Calu3 (cell line): ENCODE measurements around the gene IVNS1ABP. TPM values are rescaled to one million over a fixed set of nuclear protein-coding genes. Genes with fewer than 3 reads are reported as not detected.
"Not testable (repeated sequence)": the region's sequence is repeated elsewhere in the genome, so short reads cannot be mapped to it uniquely, and the experiment has no call there.

Source experiments
- BruUV-seq: library from RNA; stranded (reverse); fragments of 400-500 nt; replicated peaks from 2 replicates; lab custom pipeline; 2021; lab: Mats Ljungman, UMichigan
- CTCF ChIA-PET: fragments of 300-600 bp; sonication (Branson Sonifier 250); formaldehyde crosslinking; loops from one replicate; lab custom pipeline; 2022; ENCODE audit warnings: antibody characterized with exemption; lab: Charles Lee
- DNase-seq: peaks from one replicate; pipeline ENCODE4 v3.0.0; 2022
- H3K27ac Mint-ChIP-seq: one replicate; pipeline ENCODE4 v1.8.0; 2022; ENCODE audit warnings: mixed read lengths; ENCODE audit not compliant: unreplicated experiment
- H3K27me3 Mint-ChIP-seq: one replicate; pipeline ENCODE4 v1.8.0; 2022; ENCODE audit warnings: mixed read lengths; ENCODE audit not compliant: unreplicated experiment
- H3K36me3 Mint-ChIP-seq: one replicate; pipeline ENCODE4 v1.8.0; 2022; ENCODE audit warnings: mild to moderate bottlenecking, moderate library complexity, mixed read lengths; ENCODE audit not compliant: insufficient read depth, unreplicated experiment
- H3K4me1 Mint-ChIP-seq: one replicate; pipeline ENCODE4 v1.8.0; 2022; ENCODE audit warnings: mild to moderate bottlenecking, low read depth, mixed read lengths; ENCODE audit not compliant: unreplicated experiment
- H3K4me3 Mint-ChIP-seq: one replicate; pipeline ENCODE4 v1.8.0; 2022; ENCODE audit warnings: mild to moderate bottlenecking, low read depth, moderate library complexity, mixed read lengths; ENCODE audit not compliant: unreplicated experiment
- H3K9me3 Mint-ChIP-seq: one replicate; pipeline ENCODE4 v1.8.0; 2022; ENCODE audit warnings: low read depth, mixed read lengths; ENCODE audit not compliant: unreplicated experiment
- CTCF ChIP-seq: fragments of 200-600 bp; IDR thresholded peaks from one replicate; pipeline ENCODE4 v1.8.0; 2022; ENCODE audit warnings: antibody characterized with exemption; ENCODE audit not compliant: unreplicated experiment
- intact Hi-C: fragments of 100-400 bp; cut with micrococcal nuclease; formaldehyde crosslinking; loops from one replicate; pipeline ENCODE4 v1.10.0; 2022; ENCODE audit not compliant: unreplicated experiment
- total RNA-seq: library from RNA; stranded (reverse); gene quantifications from 2 replicates; pipeline ENCODE4 v1.2.3, GENCODE V29; 2022

IVNS1ABP gene
- total RNA-seq, 1 experiment from 2014 or later, result 135 TPM

DNA sequence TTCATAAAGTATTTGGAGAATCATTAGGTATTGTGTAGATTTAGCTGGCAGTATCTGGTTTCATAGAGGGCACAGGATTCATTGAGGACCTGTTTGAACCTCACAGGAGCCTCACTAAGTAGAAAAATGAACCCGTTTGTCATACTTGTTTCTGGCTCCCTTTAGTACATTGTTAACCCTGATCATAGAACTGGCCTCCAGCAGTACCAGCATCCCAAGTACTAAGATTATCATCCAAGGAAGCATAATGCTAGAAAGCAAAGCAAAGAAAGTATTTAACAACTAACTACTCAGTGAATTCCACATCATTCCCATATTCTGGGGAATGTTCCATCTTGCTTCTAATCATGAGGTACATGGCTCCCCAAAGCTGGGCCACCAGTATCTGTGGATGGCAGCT, 54.9 kb downstream of the IVNS1ABP start:
- Mint-ChIP-seq H3K27me3 (no peaks in the 10 kb centered on the region), H3K36me3 (no peaks in the 10 kb centered on the region), H3K27ac (no peak overlapping the region), H3K9me3 (no peaks in the 10 kb centered on the region), H3K4me3 (no peak overlapping the region), H3K4me1 (peaks cover 32% of the 10 kb centered on the region)
- DNase-seq, result no peak
- intact Hi-C loops, result no loop called here
- no peak for TF ChIP-seq CTCF
- CTCF ChIA-PET, result interaction anchor here (0.7 kb wide), 1 partner anchor 836 kb away, joined by 4 read pairs; no protein-coding TSS in a partner anchor
- no TSS peak for BruUV-seq

GRCh38 chr1:185260611-185261010, 56.4 kb downstream of the IVNS1ABP start:
- Mint-ChIP-seq H3K27ac (peak overlapping the region; percentile 1), H3K27me3 (no peaks in the 10 kb centered on the region), H3K4me1 (peaks cover 32% of the 10 kb centered on the region), H3K9me3 (no peaks in the 10 kb centered on the region), H3K36me3 (no peaks in the 10 kb centered on the region), H3K4me3 (no peak overlapping the region)
- no peak for TF ChIP-seq CTCF
- no peak for DNase-seq
- no TSS peak for BruUV-seq
- CTCF ChIA-PET, result no interaction called here
- intact Hi-C loops, result no loop called here

DNA sequence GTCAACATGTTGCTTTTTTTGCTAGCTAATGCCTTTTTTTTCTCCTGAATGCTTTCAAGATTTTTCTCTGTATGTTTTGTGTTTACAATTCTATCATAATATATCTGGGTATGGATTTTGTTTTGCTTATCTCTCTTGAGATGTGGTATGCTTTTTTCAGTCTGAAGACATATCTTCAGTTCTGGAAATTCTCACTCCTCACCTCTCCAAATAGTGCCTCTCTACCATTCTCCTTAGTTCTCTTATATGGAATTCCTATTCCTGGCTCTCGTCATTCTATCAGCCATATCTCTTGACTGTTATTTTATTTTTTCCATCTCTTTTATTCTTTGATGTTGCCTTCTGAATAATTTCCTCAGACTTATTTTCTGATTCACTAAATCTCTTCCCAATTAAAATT, 58.4 kb downstream of the IVNS1ABP start:
- no peak overlapping the region for H3K27ac Mint-ChIP-seq
- BruUV-seq, result no TSS peak
- no peaks in the 10 kb centered on the region for H3K27me3 Mint-ChIP-seq
- CTCF ChIA-PET, result no interaction called here
- intact Hi-C loops, result no loop called here
- peaks cover 32% of the 10 kb centered on the region for H3K4me1 Mint-ChIP-seq
- H3K9me3 Mint-ChIP-seq, result peaks cover 3% of the 10 kb centered on the region
- H3K4me3 Mint-ChIP-seq, result no peak overlapping the region
- DNase-seq, result no peak
- no peaks in the 10 kb centered on the region for H3K36me3 Mint-ChIP-seq
- TF ChIP-seq CTCF, result no peak

DNA sequence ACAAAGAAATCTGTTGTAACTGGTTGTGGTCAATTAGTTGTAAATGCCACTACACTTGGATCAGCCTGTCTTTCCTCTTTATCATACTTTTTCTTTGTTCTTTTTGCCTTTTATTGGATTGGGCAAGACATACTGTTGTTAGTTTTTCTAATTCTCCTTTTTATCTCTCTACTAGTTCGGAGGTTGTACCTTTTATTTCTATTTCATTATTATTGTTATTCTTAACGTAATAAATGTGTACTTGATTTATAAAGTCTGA, 59.2 kb downstream of the IVNS1ABP start:
- BruUV-seq, result no TSS peak
- Mint-ChIP-seq H3K36me3 (no peaks in the 10 kb centered on the region), H3K4me1 (peaks cover 32% of the 10 kb centered on the region), H3K4me3 (no peak overlapping the region), H3K27ac (no peak overlapping the region), H3K27me3 (no peaks in the 10 kb centered on the region), H3K9me3 (peaks cover 3% of the 10 kb centered on the region)
- TF ChIP-seq CTCF, result no peak
- CTCF ChIA-PET, result no interaction called here
- intact Hi-C loops, result no loop called here
- no peak for DNase-seq

GRCh38 chr1:185257116-185257949, 59.7 kb downstream of the IVNS1ABP start:
- peaks cover 32% of the 10 kb centered on the region for H3K4me1 Mint-ChIP-seq
- H3K36me3 Mint-ChIP-seq, DNase-seq, CTCF ChIA-PET, intact Hi-C loops, BruUV-seq, H3K9me3 Mint-ChIP-seq, H3K4me3 Mint-ChIP-seq, H3K27ac Mint-ChIP-seq, H3K27me3 Mint-ChIP-seq: not testable (repeated sequence)

DNA sequence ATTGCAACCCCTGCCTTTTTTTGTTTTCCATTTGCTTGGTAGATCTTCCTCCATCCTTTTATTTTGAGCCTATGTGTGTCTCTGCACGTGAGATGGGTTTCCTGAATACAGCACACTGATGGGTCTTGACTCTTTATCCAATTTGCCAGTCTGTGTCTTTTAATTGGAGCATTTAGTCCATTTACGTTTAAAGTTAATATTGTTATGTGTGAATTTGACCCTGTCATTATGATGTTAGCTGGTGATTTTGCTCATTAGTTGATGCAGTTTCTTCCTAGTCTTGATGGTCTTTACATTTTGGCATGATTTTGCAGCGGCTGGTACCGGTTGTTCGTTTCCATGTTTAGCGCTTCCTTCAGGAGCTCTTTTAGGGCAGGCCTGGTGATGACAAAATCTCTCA, 61.4 kb downstream of the IVNS1ABP start:
- DNase-seq, intact Hi-C loops, CTCF ChIA-PET, BruUV-seq, H3K36me3 Mint-ChIP-seq, H3K27me3 Mint-ChIP-seq, H3K9me3 Mint-ChIP-seq, H3K27ac Mint-ChIP-seq, H3K4me3 Mint-ChIP-seq: not testable (repeated sequence)
- peaks cover 25% of the 10 kb centered on the region for H3K4me1 Mint-ChIP-seq

DNA sequence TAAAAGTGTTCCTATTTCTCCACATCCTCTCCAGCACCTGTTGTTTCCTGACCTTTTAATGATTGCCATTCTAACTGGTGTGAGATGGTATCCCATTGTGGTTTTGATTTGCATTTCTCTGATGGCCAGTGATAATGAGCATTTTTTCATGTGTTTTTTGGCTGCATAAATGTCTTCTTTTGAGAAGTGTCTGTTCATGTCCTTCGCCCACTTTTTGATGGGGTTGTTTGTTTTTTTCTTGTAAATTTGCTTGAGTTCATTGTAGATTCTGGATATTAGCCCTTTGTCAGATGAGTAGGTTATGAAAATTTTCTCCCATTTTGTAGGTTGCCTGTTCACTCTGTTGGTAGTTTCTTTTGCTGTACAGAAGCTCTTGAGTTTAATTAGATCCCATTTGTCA, 64.6 kb downstream of the IVNS1ABP start:
- CTCF ChIA-PET, BruUV-seq, H3K4me3 Mint-ChIP-seq, H3K36me3 Mint-ChIP-seq, H3K27me3 Mint-ChIP-seq, intact Hi-C loops, H3K9me3 Mint-ChIP-seq, H3K4me1 Mint-ChIP-seq, H3K27ac Mint-ChIP-seq, DNase-seq: not testable (repeated sequence)
